Pancreas (tissue), 10 donors: Measurements from ENCODE around the gene OR1F1. TPM values are rescaled to one million over a fixed set of nuclear protein-coding genes. Genes with fewer than 3 reads are reported as not detected.

Experiments
- ATAC-seq, 4 donors: fragments of 200-7000 bp; cut with Tn5 transposase; one replicate each; pipeline versions ENCODE4 v1.8.0 to v1.9.1; 2020; ENCODE audit warnings: mild to moderate bottlenecking in 4 of 4, moderate library complexity in 4 of 4
- DNase-seq, 6 donors: peaks; one replicate each; pipeline ENCODE4 v3.0.0-alpha.2; 2020
- FAIRE-seq: peaks from 2 replicates; lab custom pipeline; 2012; peaks lifted over from hg19 to GRCh38; lab: Jason Lieb, UNC
- H3K27ac ChIP-seq, 4 donors: fragments of 200-600 bp; sonication (generic); 1 replicate in 3 of 4; 2 replicates in 1 of 4; pipeline versions ENCODE4 v1.5.0 to v1.8.0; 2020
- H3K27me3 ChIP-seq, 4 donors: fragments of 200-600 bp; one replicate each; pipeline ENCODE4 v1.8.0; 2021
- H3K36me3 ChIP-seq, 3 donors: fragments of 200-600 bp; sonication (generic) in 1 of 3; one replicate each; pipeline versions ENCODE4 v1.5.0 to v1.8.0; 2020 to 2021
- H3K4me1 ChIP-seq, 3 donors: fragments of 200-600 bp; one replicate each; pipeline ENCODE4 v1.8.0; 2021
- H3K4me3 ChIP-seq, 4 donors: fragments of 200-600 bp; sonication (generic) in 2 of 4; one replicate each; pipeline versions ENCODE4 v1.5.0 to v1.8.0; 2020 to 2021
- H3K9me3 ChIP-seq, 4 donors: fragments of 200-600 bp; one replicate each; pipeline ENCODE4 v1.8.0; 2021
- CTCF ChIP-seq, 4 donors: fragments of 200-600 bp; sonication (generic) in 3 of 4; IDR thresholded peaks; one replicate each; pipeline versions ENCODE4 v1.5.0 to v1.8.0; 2021; ENCODE audit warnings: antibody characterized with exemption in 4 of 4
- WGBS, 2 donors: extraction: QIAGEN DNeasy Blood & Tissue Kit; methylation state at CpG; one replicate each; pipeline ENCODE4 v1.1.7; 2013; 5-methylcytosine and 5-hydroxymethylcytosine counted together
- intact Hi-C, 3 donors: fragments of 100-400 bp; cut with DNase I; formaldehyde crosslinking; loops; one replicate each; pipeline versions ENCODE4 v1.11.1 to v1.14.2; 2022
- polyA plus RNA-seq, 2 donors: library from polyadenylated mRNA; stranded (reverse); fragments of 200-250 nt; gene quantifications; one replicate each; pipeline ENCODE4 v1.2.3, GENCODE V29; 2013
- total RNA-seq, 6 donors: library from RNA; stranded (reverse); fragmentation: NEBNext Ultra II Directional in 4 of 6; extraction: Animal tissue kit (Norgen Biotek cat#: 25700) in 4 of 6; gene quantifications; one replicate each; pipeline versions ENCODE4 v1.2.1 to v1.2.4, GENCODE V29; 2021 to 2023
- donor health status: healthy with polysubstance abuse.
- donor health status: DM: no; HTN: no; CAD: no; lungs with moderate emphysema.
- donor health status: DM: no; HTN: no; CAD: no.
- donor health status: control.
- donor health status: control.
- donor health status: Bipolar disorder and iron deficiency.
- donor health status: DM: yes; HTN: yes; CAD: no.
- donor health status: DM: no; HTN: no; CAD: no.
- donor health status: DM: no; HTN: no; CAD: no.
- donor health status: DM: yes; HTN: yes; CAD: no.

OR1F1 gene
- total and polyA plus RNA-seq, 8 donors = not detected

GRCh38 chr16:3220839-3221238 is 32.8 kb downstream of the OR1F1 start:
- 86 to 87% methylated on average over 10 of the region's 10 CpGs for WGBS, 2 donors
- Histone ChIP-seq H3K4me3 (no peak overlapping the region), H3K36me3 (peaks cover 0 to 23% (median 9%) of the 10 kb centered on the region in 3 donors), H3K27me3 (no peaks in the 10 kb centered on the region), H3K27ac (no peak overlapping the region), H3K9me3 (peaks cover 0 to 16% (median 7%) of the 10 kb centered on the region in 4 donors), H3K4me1 (no peaks in the 10 kb centered on the region)
- no peak for TF ChIP-seq CTCF (IDR thresholded peaks at IDR 0.05)
- intact Hi-C loops = no loop called here
- DNase-seq (no peak), FAIRE-seq (no peak), ATAC-seq (no peak)

- no peak for DNase-seq
- intact Hi-C loops = no loop called here
Observed at GRCh38 chr16:3223913-3224515, 36.0 kb downstream of the OR1F1 start.

GRCh38 chr16:3234543-3234856 is 46.5 kb downstream of the OR1F1 start:
- no peak for TF ChIP-seq CTCF (IDR thresholded peaks at IDR 0.05)
- Histone ChIP-seq H3K9me3 (no peaks in the 10 kb centered on the region), H3K27me3 (no peaks in the 10 kb centered on the region), H3K27ac (peak overlapping the region; percentile 50 to 92 (median 83)), H3K4me3 (peak overlapping the region; percentile 68 to 93 (median 86)), H3K36me3 (peaks cover 0 to 26% (median 10%) of the 10 kb centered on the region in 3 donors), H3K4me1 (peaks cover 0 to 8% (median 0%) of the 10 kb centered on the region in 3 donors)
- no peak for FAIRE-seq
- 2% methylated on average over 18 of the region's 18 CpGs for WGBS, 2 donors
- no peak for ATAC-seq
- intact Hi-C loops = no loop called here
- DNase-seq = peak in 1 of 6 donors; percentile 18

More at GRCh38 chr16:3223913-3224515, 36.0 kb downstream of the OR1F1 start:
- TF ChIP-seq CTCF (IDR thresholded peaks at IDR 0.05) = no peak
- 96 to 97% methylated on average over 10 of the region's 10 CpGs for WGBS, 2 donors
- H3K4me3 ChIP-seq = no peak overlapping the region
- H3K36me3 ChIP-seq = peaks cover 0 to 45% (median 9%) of the 10 kb centered on the region in 3 donors
- peaks cover 0 to 16% (median 7%) of the 10 kb centered on the region in 4 donors for H3K9me3 ChIP-seq
- FAIRE-seq = no peak
- no peaks in the 10 kb centered on the region for H3K27me3 ChIP-seq
- ATAC-seq = no peak
- H3K4me1 ChIP-seq = no peaks in the 10 kb centered on the region
- H3K27ac ChIP-seq = no peak overlapping the region

- intact Hi-C loops = no loop called here
- no peak for FAIRE-seq
Observed at GRCh38 chr16:3234857-3235561, 47.0 kb downstream of the OR1F1 start, which contains the start of gene ZNF200. Gene ZNF200 (minus strand): TSS chr16:3235158. CDS start chr16:3233755, 1,403 bp downstream.

More at GRCh38 chr16:3234857-3235561, 47.0 kb downstream of the OR1F1 start, which contains the start of gene ZNF200:
- Histone ChIP-seq H3K9me3 (no peaks in the 10 kb centered on the region), H3K27me3 (no peaks in the 10 kb centered on the region), H3K4me3 (peak within 1 kb of the TSS; percentile 68 to 93 (median 86)), H3K27ac (peak within 1 kb of the TSS; percentile 50 to 92 (median 83)), H3K4me1 (peaks cover 0 to 8% (median 0%) of the 10 kb centered on the region in 3 donors), H3K36me3 (peaks cover 0 to 25% (median 10%) of the 10 kb centered on the region in 3 donors)
- no peak for TF ChIP-seq CTCF (IDR thresholded peaks at IDR 0.05)
- WGBS, 2 donors = 1% methylated on average over 45 to 54 of the region's 59 CpGs
- peak; percentile 93 to 98 (median 96) for DNase-seq
- peak; percentile 98 to 100 (median 100) for ATAC-seq
